Gastroesophageal sphincter (tissue), 4 donors: ENCODE measurements around the gene PYY. TPM values are rescaled to one million over a fixed set of nuclear protein-coding genes. Genes with fewer than 3 reads are reported as not detected.

Experiments
- ATAC-seq: fragments of 150-250 bp; one replicate; pipeline ENCODE4 v1.9.1; 2016; ENCODE audit warnings: mild to moderate bottlenecking, moderate library complexity
- H3K27ac ChIP-seq, 4 donors: fragments of 200-600 bp; sonication (generic) in 3 of 4; 1 replicate in 3 of 4; 2 replicates in 1 of 4; pipeline ENCODE4 v1.5.1; 2016 to 2019
- H3K27me3 ChIP-seq: fragments of 200-600 bp; sonication (generic); one replicate; pipeline ENCODE4 v1.5.1; 2019
- H3K36me3 ChIP-seq, 2 donors: fragments of 200-600 bp; sonication (generic); one replicate each; pipeline ENCODE4 v1.5.1; 2019; ENCODE audit warnings: control low read depth in 1 of 2
- H3K4me1 ChIP-seq, 3 donors: fragments of 200-600 bp; sonication (generic); 1 replicate in 2 of 3; 2 replicates in 1 of 3; pipeline ENCODE4 v1.5.1; 2016 to 2019; ENCODE audit warnings: control low read depth in 2 of 3
- H3K4me3 ChIP-seq, 2 donors: fragments of 200-600 bp; sonication (generic); one replicate each; pipeline ENCODE4 v1.5.1; 2019; ENCODE audit warnings: mild to moderate bottlenecking in 1 of 2, moderate library complexity in 1 of 2
- H3K9me3 ChIP-seq, 3 donors: fragments of 200-600 bp; sonication (generic); one replicate each; pipeline ENCODE4 v1.5.1; 2017 to 2019; ENCODE audit warnings: control low read depth in 2 of 3
- CTCF ChIP-seq, 4 experiments: fragments of 200-600 bp in 2 of 4; fragments of 450-650 bp in 2 of 4; sonication (generic) in 1 of 4; IDR thresholded peaks; one replicate each; pipeline ENCODE4 v1.5.1; 2017 to 2019; ENCODE audit warnings: antibody characterized with exemption in 4 of 4, mild to moderate bottlenecking in 2 of 4, moderate library complexity in 2 of 4
- EP300 ChIP-seq: sonication (generic); formaldehyde crosslinking; IDR thresholded peaks from one replicate; pipeline ENCODE4 v1.6.1; 2017; ENCODE audit warnings: antibody characterized with exemption, mild to moderate bottlenecking
- POLR2A ChIP-seq, 2 donors: fragments of 450-650 bp; IDR thresholded peaks; one replicate each; pipeline ENCODE4 v1.6.1; 2017; ENCODE audit warnings: antibody characterized with exemption in 2 of 2, mild to moderate bottlenecking in 2 of 2, moderate library complexity in 1 of 2
- POLR2AphosphoS5 ChIP-seq: sonication (generic); formaldehyde crosslinking; IDR thresholded peaks from one replicate; pipeline ENCODE4 v1.6.1; 2017; ENCODE audit warnings: antibody characterized with exemption
- WGBS, 2 donors: methylation state at CpG; one replicate each; pipeline ENCODE4 v1.1.5; 2018; ENCODE audit warnings: low coverage in 1 of 2; 5-methylcytosine and 5-hydroxymethylcytosine counted together
- total RNA-seq, 4 donors: library from RNA; depleted of rRNA; stranded (reverse); fragments of >200 nt; gene quantifications; one replicate each; pipeline ENCODE4 v1.1.0, GENCODE V29; 2016

The PYY gene
- total RNA-seq, 4 donors from 2014 or later = not detected

GRCh38 chr17:43905400-43905984 is 48.2 kb downstream of the PYY start:
- Histone ChIP-seq H3K4me1 (peaks cover 0 to 69% (median 22%) of the 10 kb centered on the region in 3 donors), H3K27me3 (peaks cover 13% of the 10 kb centered on the region), H3K9me3 (no peaks in the 10 kb centered on the region), H3K4me3 (peak overlapping the region in 1 of 2 donors; percentile 79), H3K27ac (peak overlapping the region in 3 of 4 donors; percentile 93 to 96 (median 96)), H3K36me3 (peaks cover 0 to 23% of the 10 kb centered on the region in 2 donors)
- TF ChIP-seq POLR2AphosphoS5 (no peak), EP300 (no peak), POLR2A (IDR thresholded peaks at IDR 0.05) (no peak), CTCF (IDR thresholded peaks at IDR 0.05) (no peak)
- ATAC-seq = no peak
- WGBS, 2 donors = no CpG with 5 or more reads among the region's 3 CpGs

Other genes with a start within 250 kb of the PYY start
- under 1 TPM in 1 of 4 donors, not detected in 3; 0.27 TPM for gene SOST, start 195.1 kb downstream of the PYY start, total RNA-seq
- 100 to 1,000 TPM; 127 to 228 (median 154) TPM for gene DUSP3, start 175.0 kb downstream of the PYY start, total RNA-seq
- gene CFAP97D1, start 173.5 kb downstream of the PYY start, total RNA-seq = under 1 TPM in 1 of 4 donors, not detected in 3; 0.12 TPM
- 10 to 100 TPM in 1 of 4 donors, 1 to 10 TPM in 3; 5.1 to 10.8 (median 7.8) TPM for gene MPP3, start 120.8 kb downstream of the PYY start, total RNA-seq
- gene CD300LG, start 106.8 kb downstream of the PYY start, total RNA-seq = 10 to 100 TPM in 1 of 4 donors, 1 to 10 TPM in 3; 1.6 to 16.2 (median 3.7) TPM
- gene MPP2, start 46.4 kb downstream of the PYY start, total RNA-seq = 10 to 100 TPM in 3 of 4 donors, 1 to 10 TPM in 1; 6.3 to 20.9 (median 15.1) TPM
- not detected for gene PPY, start 11.5 kb downstream of the PYY start, total RNA-seq
- gene NAGS, start 50.7 kb upstream of the PYY start, total RNA-seq = 1 to 10 TPM in 2 of 4 donors, under 1 TPM in 2; 0.62 to 3.0 (median 1.0) TPM
- 10 to 100 TPM; 27.6 to 39.8 (median 33.6) TPM for gene TMEM101, start 61.0 kb upstream of the PYY start, total RNA-seq
- 10 to 100 TPM; 33.3 to 53.0 (median 41.1) TPM for gene LSM12, start 112.7 kb upstream of the PYY start, total RNA-seq
- gene G6PC3, start 116.8 kb upstream of the PYY start, total RNA-seq = 10 to 100 TPM; 22.1 to 27.5 (median 26.2) TPM
- 100 to 1,000 TPM in 2 of 4 donors, 10 to 100 TPM in 2; 78.1 to 152 (median 112) TPM for gene HDAC5, start 169.7 kb upstream of the PYY start, total RNA-seq
- 1 to 10 TPM in 2 of 4 donors, under 1 TPM in 1, not detected in 1; 0.81 to 1.5 (median 1.3) TPM for gene HROB, start 188.0 kb upstream of the PYY start, total RNA-seq
- gene ASB16, start 216.8 kb upstream of the PYY start, total RNA-seq = 1 to 10 TPM; 1.8 to 6.9 (median 3.9) TPM
- gene TMUB2, start 233.0 kb upstream of the PYY start, total RNA-seq = 10 to 100 TPM; 28.3 to 36.1 (median 29.8) TPM
- gene ATXN7L3, start 245.9 kb upstream of the PYY start, total RNA-seq = 10 to 100 TPM; 33.2 to 63.0 (median 49.0) TPM